ENCODE measurements around the gene NPRL2.

The NPRL2 gene

GRCh38 chr3:50297896-50298725 is 52.5 kb downstream of the NPRL2 start:
- peak overlapping the region; percentile 85 to 97 for H3K4me3 Mint-ChIP-seq
- no peaks in the 10 kb centered on the region for H3K9me3 Mint-ChIP-seq
- H3K27me3 Mint-ChIP-seq = no peaks in the 10 kb centered on the region
- no peak for ATAC-seq (replicated peaks)
- peak overlapping the region; percentile 94 to 97 for H3K27ac Mint-ChIP-seq
- peaks cover 12% of the 10 kb centered on the region for H3K36me3 Mint-ChIP-seq (ENCODE audit: insufficient read depth)
- H3K4me1 Mint-ChIP-seq (ENCODE audit: low read depth in 2 of 2) = peaks cover 20 to 25% of the 10 kb centered on the region in 2 donors
- no peak for DNase-seq

- DNase-seq (no peak), ATAC-seq (replicated peaks) (no peak)
- Mint-ChIP-seq H3K4me1 (ENCODE audit: low read depth in 2 of 2) (peaks cover 26 to 32% of the 10 kb centered on the region in 2 donors), H3K36me3 (ENCODE audit: insufficient read depth) (peaks cover 16% of the 10 kb centered on the region), H3K9me3 (no peaks in the 10 kb centered on the region), H3K4me3 (no peak overlapping the region), H3K27ac (peak overlapping the region in 1 of 2 donors; percentile 94), H3K27me3 (no peaks in the 10 kb centered on the region)
Measured at GRCh38 chr3:50297384-50297775, 53.2 kb downstream of the NPRL2 start.
